CD4-positive, alpha-beta T cell (primary cell): ENCODE measurements around the gene DSTN. TPM values are rescaled to one million over a fixed set of nuclear protein-coding genes. Genes with fewer than 3 reads are reported as not detected.

Experiments
- ATAC-seq: fragments of 200-7000 bp; cut with Tn5 transposase; one replicate; pipeline ENCODE4 v1.10.0; 2022; ENCODE audit warnings: mild to moderate bottlenecking; ENCODE audit not compliant: poor library complexity
- CTCF ChIA-PET: fragments of 350-600 bp; sonication (Branson Sonifier 250); formaldehyde crosslinking; loops from one replicate; lab custom pipeline; 2021; ENCODE audit warnings: antibody characterized with exemption, inconsistent platforms; lab: Charles Lee
- POLR2A ChIA-PET: fragments of 350-600 bp; sonication (Branson Sonifier 250); formaldehyde crosslinking; loops from one replicate; lab custom pipeline; 2021; ENCODE audit warnings: antibody characterized with exemption, inconsistent platforms; lab: Charles Lee
- DNase-seq, 14 experiments: peaks; one replicate each; pipeline ENCODE4 v3.0.0-alpha.2; 2013 to 2020; ENCODE audit warnings: mixed read lengths in 2 of 14
- H3K27ac ChIP-seq, 2 donors: one replicate each; pipeline versions ENCODE4 v1.5.1 to v1.7.0; 2013; ENCODE audit warnings: low read length in 2 of 2, low read depth in 1 of 2, mild to moderate bottlenecking in 1 of 2
- H3K27me3 ChIP-seq, 2 experiments: 1 replicate in 1 of 2; 2 replicates in 1 of 2; pipeline versions ENCODE4 v1.6.1 to v1.7.0; 2013; ENCODE audit warnings: low read length in 2 of 2, control low read depth in 1 of 2, mild to moderate bottlenecking in 1 of 2, moderate library complexity in 1 of 2; ENCODE audit not compliant: insufficient read depth in 2 of 2, control insufficient read depth in 1 of 2
- H3K36me3 ChIP-seq: one replicate; pipeline ENCODE4 v1.6.1; 2013; ENCODE audit warnings: low read length, control low read depth; ENCODE audit not compliant: insufficient read depth
- H3K4me1 ChIP-seq: one replicate; pipeline ENCODE4 v1.6.1; 2013; ENCODE audit warnings: low read length, control low read depth; ENCODE audit not compliant: insufficient read depth
- H3K4me3 ChIP-seq: one replicate; pipeline ENCODE4 v1.5.1; 2013; ENCODE audit warnings: mild to moderate bottlenecking, low read length, moderate library complexity
- H3K9me3 ChIP-seq, 2 experiments: 1 replicate in 1 of 2; 2 replicates in 1 of 2; pipeline versions ENCODE4 v1.6.1 to v1.7.0; 2013; ENCODE audit warnings: low read length in 2 of 2, mild to moderate bottlenecking in 2 of 2, control low read depth in 1 of 2, moderate library complexity in 1 of 2; ENCODE audit not compliant: control insufficient read depth in 1 of 2, insufficient read depth in 1 of 2
- H3K27ac Mint-ChIP-seq: one replicate; pipeline ENCODE4 v1.8.0; 2020; ENCODE audit warnings: mixed read lengths
- H3K27me3 Mint-ChIP-seq: one replicate; pipeline ENCODE4 v1.8.0; 2021; ENCODE audit warnings: mixed read lengths
- H3K36me3 Mint-ChIP-seq: one replicate; pipeline ENCODE4 v1.8.0; 2021; ENCODE audit warnings: low read depth, mixed read lengths
- H3K4me1 Mint-ChIP-seq: one replicate; pipeline ENCODE4 v1.8.0; 2021; ENCODE audit warnings: low read depth, mixed read lengths
- H3K4me3 Mint-ChIP-seq: one replicate; pipeline ENCODE4 v1.8.0; 2020; ENCODE audit warnings: mild to moderate bottlenecking, mixed read lengths
- H3K9me3 Mint-ChIP-seq: one replicate; pipeline ENCODE4 v1.8.0; 2020; ENCODE audit warnings: mixed read lengths
- intact Hi-C, 2 experiments: fragments of 100-400 bp; cut with DNase I in 1 of 2; cut with micrococcal nuclease in 1 of 2; formaldehyde crosslinking; loops; one replicate each; pipeline versions ENCODE4 v1.15.1 to v1.9.0; 2023 to 2025; cut with DNase I, micrococcal nuclease
- total RNA-seq, 174 experiments: library from RNA in 2 of 174; stranded (reverse) in 2 of 174; gene quantifications; one replicate each; pipeline ENCODE4 v1.2.3 and lab custom pipeline; 2021 to 2026
- TF ChIP-seq, protein P1 (sequence below): fragments of 200-600 bp; IDR thresholded peaks from one replicate; pipeline ENCODE4 v1.8.0; 2022; ENCODE audit warnings: antibody characterized with exemption, mild to moderate bottlenecking

Gene DSTN
- total RNA-seq, 2 experiments from 2014 or later, result 36.0 to 38.9 TPM

DNA sequence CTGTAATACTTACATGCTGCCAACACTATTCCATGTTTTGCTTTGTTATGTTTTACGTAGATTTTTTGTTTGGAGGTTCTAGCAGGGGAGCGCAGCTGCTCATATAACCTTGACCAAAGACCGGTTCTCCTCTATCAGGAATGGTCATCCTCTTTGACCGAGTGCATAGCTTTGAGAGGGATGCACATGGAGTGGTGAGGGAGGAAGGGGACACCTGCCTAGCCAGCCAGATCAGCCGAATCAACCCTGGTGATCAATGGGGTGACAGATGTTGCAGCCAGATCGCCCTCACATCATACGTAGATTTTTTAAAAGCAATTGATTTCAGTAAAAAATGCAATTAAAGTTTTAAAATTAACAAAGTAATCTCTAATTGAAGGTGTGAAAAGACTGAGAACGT is 6.3 kb downstream of the DSTN start:
- no peak for ATAC-seq
- Mint-ChIP-seq H3K36me3 (peaks cover 27% of the 10 kb centered on the region), H3K9me3 (no peaks in the 10 kb centered on the region), H3K27me3 (no peaks in the 10 kb centered on the region), H3K27ac (no peak overlapping the region), H3K4me1 (peaks cover 57% of the 10 kb centered on the region), H3K4me3 (no peak overlapping the region)
- CTCF ChIA-PET, result no interaction called here
- POLR2A ChIA-PET, result no interaction called here
- Histone ChIP-seq H3K27ac (no peak overlapping the region), H3K4me3 (no peak overlapping the region), H3K36me3 (no peaks in the 10 kb centered on the region), H3K4me1 (no peaks in the 10 kb centered on the region), H3K9me3 (no peaks in the 10 kb centered on the region), H3K27me3 (no peaks in the 10 kb centered on the region)
- no peak for DNase-seq
- TF ChIP-seq, protein P1, sequence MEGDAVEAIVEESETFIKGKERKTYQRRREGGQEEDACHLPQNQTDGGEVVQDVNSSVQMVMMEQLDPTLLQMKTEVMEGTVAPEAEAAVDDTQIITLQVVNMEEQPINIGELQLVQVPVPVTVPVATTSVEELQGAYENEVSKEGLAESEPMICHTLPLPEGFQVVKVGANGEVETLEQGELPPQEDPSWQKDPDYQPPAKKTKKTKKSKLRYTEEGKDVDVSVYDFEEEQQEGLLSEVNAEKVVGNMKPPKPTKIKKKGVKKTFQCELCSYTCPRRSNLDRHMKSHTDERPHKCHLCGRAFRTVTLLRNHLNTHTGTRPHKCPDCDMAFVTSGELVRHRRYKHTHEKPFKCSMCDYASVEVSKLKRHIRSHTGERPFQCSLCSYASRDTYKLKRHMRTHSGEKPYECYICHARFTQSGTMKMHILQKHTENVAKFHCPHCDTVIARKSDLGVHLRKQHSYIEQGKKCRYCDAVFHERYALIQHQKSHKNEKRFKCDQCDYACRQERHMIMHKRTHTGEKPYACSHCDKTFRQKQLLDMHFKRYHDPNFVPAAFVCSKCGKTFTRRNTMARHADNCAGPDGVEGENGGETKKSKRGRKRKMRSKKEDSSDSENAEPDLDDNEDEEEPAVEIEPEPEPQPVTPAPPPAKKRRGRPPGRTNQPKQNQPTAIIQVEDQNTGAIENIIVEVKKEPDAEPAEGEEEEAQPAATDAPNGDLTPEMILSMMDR, result no peak
- intact Hi-C loops, result no loop called here

DNA sequence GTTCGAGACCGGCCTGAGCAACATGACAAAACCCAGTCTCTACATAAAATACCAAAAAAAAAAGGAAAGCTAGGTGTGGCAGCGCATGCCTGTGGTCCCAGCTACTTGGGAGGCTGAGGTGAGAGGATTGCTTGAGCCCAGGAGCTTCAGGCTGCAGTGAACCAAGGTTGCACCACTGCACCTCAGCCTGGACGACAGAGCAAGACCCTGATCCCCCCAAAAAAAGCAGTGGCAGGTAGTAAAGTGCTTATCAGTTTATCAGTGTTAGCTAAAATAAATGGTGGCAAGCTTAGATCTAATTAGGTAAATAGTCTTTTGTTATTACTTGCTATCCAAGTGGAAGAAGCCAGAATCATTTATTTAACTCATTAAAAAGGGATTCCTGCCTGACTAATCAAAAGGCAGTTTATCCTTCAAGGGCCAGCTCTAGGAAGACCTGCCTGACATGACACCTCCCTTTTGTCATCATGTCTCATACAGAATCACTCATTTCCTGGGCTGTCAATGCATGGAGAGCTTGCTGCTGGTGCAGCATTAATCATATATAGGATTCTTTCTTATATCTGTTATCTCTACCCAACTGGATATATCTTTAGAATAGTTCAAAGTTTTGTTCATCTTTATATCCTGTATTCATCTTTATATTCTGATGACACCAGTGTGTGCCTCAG is 9.6 kb downstream of the DSTN start:
- Histone ChIP-seq H3K4me1 (no peaks in the 10 kb centered on the region), H3K27ac (no peak overlapping the region), H3K36me3 (no peaks in the 10 kb centered on the region), H3K9me3 (no peaks in the 10 kb centered on the region), H3K27me3 (no peaks in the 10 kb centered on the region), H3K4me3 (no peak overlapping the region)
- H3K27ac Mint-ChIP-seq, result no peak overlapping the region
- TF ChIP-seq, protein P1, result no peak
- POLR2A ChIA-PET, result interaction anchor here (1.0 kb wide), 1 partner anchor 12 kb away, joined by 3 read pairs; no protein-coding TSS in a partner anchor
- CTCF ChIA-PET, result interaction anchor here (0.6 to 1.2 kb wide), 2 partner anchors 9 to 69 kb away, joined by 3 to 4 read pairs; no protein-coding TSS in a partner anchor
- DNase-seq (no peak), ATAC-seq (no peak)
- no peak overlapping the region for H3K4me3 Mint-ChIP-seq
- H3K4me1 Mint-ChIP-seq, result peaks cover 43% of the 10 kb centered on the region
- H3K27me3 Mint-ChIP-seq, result no peaks in the 10 kb centered on the region
- no peaks in the 10 kb centered on the region for H3K9me3 Mint-ChIP-seq
- intact Hi-C loops, result no loop called here
- peaks cover 22% of the 10 kb centered on the region for H3K36me3 Mint-ChIP-seq

DNA sequence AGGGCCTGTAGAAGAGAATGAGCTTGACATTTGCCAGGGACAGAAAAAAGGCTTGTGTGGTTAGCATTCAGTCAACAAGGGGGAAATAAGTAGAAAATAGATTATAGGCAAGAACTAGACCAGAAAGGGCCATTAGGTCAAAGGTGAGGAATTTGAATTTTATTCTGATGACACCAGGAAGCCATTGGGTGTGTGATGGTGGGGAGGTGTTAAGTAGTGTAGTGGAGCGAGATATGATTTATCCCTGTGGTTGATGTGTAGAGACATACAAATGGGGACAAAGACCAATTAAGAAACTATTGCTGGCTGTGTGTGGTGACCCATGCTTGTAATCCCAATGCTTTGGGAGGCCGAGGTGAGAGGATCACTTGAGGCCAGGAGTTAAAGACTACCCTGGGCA is 11.0 kb downstream of the DSTN start:
- CTCF ChIA-PET, result interaction anchor here (1.2 kb wide), 1 partner anchor 26 kb away, joined by 3 read pairs; no protein-coding TSS in a partner anchor
- Histone ChIP-seq H3K27me3 (no peaks in the 10 kb centered on the region), H3K27ac (no peak overlapping the region), H3K9me3 (no peaks in the 10 kb centered on the region), H3K4me1 (no peaks in the 10 kb centered on the region), H3K4me3 (no peak overlapping the region), H3K36me3 (no peaks in the 10 kb centered on the region)
- POLR2A ChIA-PET, result no interaction called here
- Mint-ChIP-seq H3K36me3 (peaks cover 26% of the 10 kb centered on the region), H3K4me1 (peaks cover 50% of the 10 kb centered on the region), H3K4me3 (no peak overlapping the region), H3K27ac (no peak overlapping the region), H3K27me3 (no peaks in the 10 kb centered on the region), H3K9me3 (no peaks in the 10 kb centered on the region)
- DNase-seq, result no peak
- no peak for ATAC-seq
- intact Hi-C loops, result no loop called here
- TF ChIP-seq, protein P1, result no peak
